A549 (cell line): ENCODE results near the gene GLT6D1. TPM values are rescaled to one million over a fixed set of nuclear protein-coding genes. Genes with fewer than 3 reads are reported as not detected.
A peak's percentile ranks its signal among the peaks of the same experiment; 100 is the strongest.

Source experiments
- ATAC-seq, 2 experiments: fragments of 200-7000 bp in 1 of 2; fragments of >200 bp in 1 of 2; cut with Nextera tagmentation in 1 of 2; cut with Tn5 transposase in 1 of 2; 3 replicates each; pipeline versions ENCODE4 v1.8.0 to v1.9.1; 2018 to 2020; ENCODE audit warnings: mild to moderate bottlenecking in 1 of 2, moderate library complexity in 1 of 2
- CTCF ChIA-PET: fragments of 300-600 bp; sonication (Branson Sonifier 250); formaldehyde crosslinking; extraction: SDS; loops from one replicate; lab custom pipeline; 2021; ENCODE audit warnings: antibody characterized with exemption, inconsistent platforms; lab: Yijun Ruan, JAX
- POLR2A ChIA-PET: fragments of 350-600 bp; formaldehyde crosslinking; extraction: SDS; loops from one replicate; lab custom pipeline; 2021; ENCODE audit warnings: antibody characterized with exemption, inconsistent platforms; lab: Yijun Ruan, JAX
- DNase-seq, 2 experiments: peaks; one replicate each; pipeline versions ENCODE4 v3.0.0 to v3.0.0-alpha.2; 2011 to 2016; ENCODE audit warnings: low read depth in 1 of 2, low spot score in 1 of 2
- FAIRE-seq: peaks from 2 replicates; lab custom pipeline; 2011; peaks lifted over from hg19 to GRCh38; lab: Jason Lieb, UNC
- H3K27ac ChIP-seq, 2 experiments: fragments of >200 bp; sonication (Bioruptor Twin); formaldehyde crosslinking; 3 replicates each; pipeline ENCODE4 v1.5.1; 2016 to 2017
- H3K4me1 ChIP-seq: fragments of >200 bp; sonication (Bioruptor Twin); formaldehyde crosslinking; 3 replicates; pipeline ENCODE4 v1.6.1; 2016
- H3K4me2 ChIP-seq: fragments of >200 bp; sonication (Bioruptor Twin); formaldehyde crosslinking; 3 replicates; pipeline ENCODE4 v1.6.1; 2016
- H3K4me3 ChIP-seq: fragments of >200 bp; sonication (Bioruptor Twin); formaldehyde crosslinking; 3 replicates; pipeline ENCODE4 v1.5.1; 2016
- H3K9me3 ChIP-seq: fragments of >200 bp; sonication (Bioruptor Twin); formaldehyde crosslinking; 3 replicates; pipeline ENCODE4 v1.6.1; 2016
- CBX2 ChIP-seq: fragments of 200-600 bp; sonication (generic); IDR thresholded peaks from 2 replicates; pipeline ENCODE4 v1.6.1; 2016; ENCODE audit warnings: low read depth, mild to moderate bottlenecking, borderline replicate concordance
- CHD2 ChIP-seq: fragments of 150-350 bp; IDR thresholded peaks from 2 replicates; pipeline ENCODE4 v1.6.1; 2014; ENCODE audit warnings: low read length; ENCODE audit not compliant: partially characterized antibody
- CHD4 ChIP-seq: fragments of 200-600 bp; sonication (generic); IDR thresholded peaks from 2 replicates; pipeline ENCODE4 v1.6.1; 2016; ENCODE audit warnings: antibody characterized with exemption, mild to moderate bottlenecking, borderline replicate concordance
- EHF ChIP-seq: fragments of 250-450 bp; sonication (Bioruptor Pico); IDR thresholded peaks from 2 replicates; pipeline ENCODE4 v1.5.0; 2020; ENCODE audit warnings: mild to moderate bottlenecking
- EHMT2 ChIP-seq: fragments of 200-600 bp; sonication (generic); IDR thresholded peaks from 2 replicates; pipeline ENCODE4 v1.6.1; 2016; ENCODE audit warnings: antibody characterized with exemption, low read depth, mild to moderate bottlenecking, moderate library complexity
- FOSB ChIP-seq: fragments of 250-450 bp; sonication (Bioruptor Pico); IDR thresholded peaks from 2 replicates; pipeline ENCODE4 v1.5.0; 2020; ENCODE audit warnings: mild to moderate bottlenecking, moderate library complexity
- HEYL ChIP-seq: fragments of 250-450 bp; sonication (Bioruptor Pico); IDR thresholded peaks from 2 replicates; pipeline ENCODE4 v1.8.0; 2021; ENCODE audit warnings: mild to moderate bottlenecking, moderate library complexity
- KDM1A ChIP-seq: fragments of 200-600 bp; sonication (generic); IDR thresholded peaks from 2 replicates; pipeline ENCODE4 v1.6.1; 2016; ENCODE audit warnings: low read depth, mild to moderate bottlenecking
- MAFK ChIP-seq: fragments of 450-650 bp; IDR thresholded peaks from 2 replicates; pipeline ENCODE4 v1.6.1; 2014; ENCODE audit not compliant: partially characterized antibody
- MYC ChIP-seq: IDR thresholded peaks from 2 replicates; pipeline ENCODE4 v1.6.1; 2012; ENCODE audit warnings: mild to moderate bottlenecking, inconsistent platforms, low read length, improper control_type of control experiment, borderline replicate concordance
- NFE2L2 ChIP-seq: fragments of 150-350 bp; conservative IDR thresholded peaks from 2 replicates; pipeline ENCODE4 v1.6.1; 2014; ENCODE audit warnings: low read length
- NPAS2 ChIP-seq: fragments of 250-450 bp; sonication (Bioruptor Pico); IDR thresholded peaks from 2 replicates; pipeline ENCODE4 v1.8.0; 2022; ENCODE audit warnings: mild to moderate bottlenecking, moderate library complexity, borderline replicate concordance
- PBX3 ChIP-seq: IDR thresholded peaks from 2 replicates; pipeline ENCODE4 v1.6.1; 2012
- PHF8 ChIP-seq: fragments of 200-600 bp; sonication (generic); IDR thresholded peaks from 2 replicates; pipeline ENCODE4 v1.6.1; 2016; ENCODE audit warnings: low read depth, mild to moderate bottlenecking, antibody characterized with exemption, moderate library complexity, borderline replicate concordance
- POLR2A ChIP-seq: IDR thresholded peaks from 2 replicates; pipeline ENCODE4 v1.6.1; 2012; ENCODE audit warnings: mild to moderate bottlenecking, low read length
- RARB ChIP-seq: fragments of 250-450 bp; sonication (Bioruptor Pico); IDR thresholded peaks from 2 replicates; pipeline ENCODE4 v1.8.0; 2021; ENCODE audit warnings: mild to moderate bottlenecking, moderate library complexity
- RCOR1 ChIP-seq: fragments of 150-350 bp; IDR thresholded peaks from 2 replicates; pipeline ENCODE4 v1.6.1; 2014; ENCODE audit warnings: antibody characterized with exemption, low read length, low read depth
- USF2 ChIP-seq: fragments of 450-650 bp; IDR thresholded peaks from 2 replicates; pipeline ENCODE4 v1.6.1; 2014; ENCODE audit warnings: antibody characterized with exemption
- ZC3H11A ChIP-seq: fragments of 450-650 bp; IDR thresholded peaks from 2 replicates; pipeline ENCODE4 v1.6.1; 2014; ENCODE audit warnings: antibody characterized with exemption, mild to moderate bottlenecking
- WGBS: methylation state at CpG from one replicate; pipeline ENCODE4 v1.1.6; 2017; ENCODE audit errors: missing lambda C conversion rate; 5-methylcytosine and 5-hydroxymethylcytosine counted together
- polyA plus RNA-seq, 4 experiments: library from polyadenylated mRNA; depleted of rRNA in 3 of 4; stranded (reverse); fragments of >200 nt; fragmentation: RNase III in 1 of 4; extraction: RNeasy Plus Mini Kit Qiagen cat#74134 plus additional on column Dnase treatment in 1 of 4; gene quantifications; 2 replicates in 3 of 4; 3 replicates in 1 of 4; pipeline ENCODE4 v1.2.3, GENCODE V29; 2011 to 2017

The GLT6D1 gene
- polyA plus RNA-seq, 2 of the 4 experiments (the other 2 are of a cell fraction) = not detected

- no peak for TF ChIP-seq CHD2
Observed at GRCh38 chr9:135660407-135660806, 21.1 kb upstream of the GLT6D1 start (continued).

GRCh38 chr9:135659252-135659651 is 19.9 kb upstream of the GLT6D1 start:
- ATAC-seq = no peak
- TF ChIP-seq FOSB (CRISPR knock-in tag) (no peak), EHMT2 (no peak), RCOR1 (no peak), EHF (CRISPR knock-in tag) (no peak), CBX2 (no peak), POLR2A (no peak)
- 0 out of 3 replicates have a peak, but pooled peaks cover under 1% of the 10 kb centered on the region for H3K9me3 ChIP-seq
- no peak overlapping the region for H3K4me3 ChIP-seq
- no peak for FAIRE-seq
- CTCF ChIA-PET = no interaction called here
- H3K4me2 ChIP-seq = no peak overlapping the region
- no peaks in the 10 kb centered on the region for H3K4me1 ChIP-seq
- no peak for DNase-seq
- POLR2A ChIA-PET = no interaction called here
- no peak overlapping the region for H3K27ac ChIP-seq
- WGBS = 62% methylated on average over 13 of the region's 13 CpGs

- FAIRE-seq = no peak
- CTCF ChIA-PET = no interaction called here
- TF ChIP-seq USF2 = no peak
- no peak for TF ChIP-seq RARB
- no peak for TF ChIP-seq MAFK
- no peak for TF ChIP-seq PHF8
- no peak for TF ChIP-seq PBX3
- TF ChIP-seq CHD4 = no peak
- TF ChIP-seq ZC3H11A = no peak
- no peak for TF ChIP-seq HEYL (CRISPR knock-in tag)
- no peak for TF ChIP-seq NFE2L2
- TF ChIP-seq KDM1A = no peak
Observed at GRCh38 chr9:135657416-135657815, 18.1 kb upstream of the GLT6D1 start.

GRCh38 chr9:135655317-135655716 is 16.0 kb upstream of the GLT6D1 start:
- no peak overlapping the region for H3K4me2 ChIP-seq
- POLR2A ChIA-PET = no interaction called here
- peaks cover 25% of the 10 kb centered on the region for H3K9me3 ChIP-seq
- 45% methylated on average over 7 of the region's 8 CpGs for WGBS
- no peak for FAIRE-seq
- no peak overlapping the region for H3K27ac ChIP-seq
- TF ChIP-seq EHMT2 = no peak
- no peak for TF ChIP-seq NPAS2 (CRISPR knock-in tag)
- TF ChIP-seq MYC = no peak
- TF ChIP-seq, all 56 proteins: peak for 0
- CTCF ChIA-PET = interaction anchor here (1.1 kb wide), 2 partner anchors 22 to 52 kb away, joined by 4 read pairs; no protein-coding TSS in a partner anchor
- ATAC-seq (peak; percentile 30 to 52; a peak in 4 of 6 replicates), DNase-seq (no peak)
- no peaks in the 10 kb centered on the region for H3K4me1 ChIP-seq
- no peak overlapping the region for H3K4me3 ChIP-seq

More at GRCh38 chr9:135657416-135657815, 18.1 kb upstream of the GLT6D1 start:
- H3K27ac ChIP-seq = no peak overlapping the region
- POLR2A ChIA-PET = no interaction called here
- peaks cover 17% of the 10 kb centered on the region for H3K9me3 ChIP-seq
- 38% methylated on average over 15 of the region's 15 CpGs for WGBS
- ATAC-seq = no peak
- no peak for DNase-seq
- no peak overlapping the region for H3K4me2 ChIP-seq
- no peak overlapping the region for H3K4me3 ChIP-seq
- no peaks in the 10 kb centered on the region for H3K4me1 ChIP-seq
